SK-N-SH (cell line): ENCODE data around the gene TMEM54. TPM values are rescaled to one million over a fixed set of nuclear protein-coding genes. Genes with fewer than 3 reads are reported as not detected.

Source experiments
- CTCF ChIA-PET: fragments of 300-600, 350-600 bp; formaldehyde crosslinking; extraction: SDS; loops from one replicate; lab custom pipeline; 2021; lab: Yijun Ruan, JAX
- POLR2A ChIA-PET: fragments of 350-600 bp; sonication (Branson Sonifier 250); formaldehyde crosslinking; extraction: SDS; loops from one replicate; lab custom pipeline; 2020; ENCODE audit warnings: antibody characterized with exemption, inconsistent platforms; lab: Yijun Ruan, JAX
- DNase-seq: peaks from one replicate; pipeline ENCODE4 v3.0.0; 2012
- H2AFZ ChIP-seq: fragments of 200-600 bp; sonication (generic); 2 replicates; pipeline ENCODE4 v1.8.1; 2016; ENCODE audit warnings: antibody characterized with exemption, mild to moderate bottlenecking, low read depth
- H3F3A ChIP-seq: fragments of 200-600 bp; sonication (generic); replicated peaks from 2 replicates; pipeline ENCODE3; 2016; ENCODE audit warnings: antibody characterized with exemption, mild to moderate bottlenecking; ENCODE audit not compliant: insufficient read depth
- H3K27ac ChIP-seq, 2 experiments: fragments of 200-500 bp in 1 of 2; fragments of 200-600 bp in 1 of 2; sonication (Bioruptor generic) in 1 of 2; sonication (generic), shearing (Covaris generic) in 1 of 2; 2 replicates each; pipeline versions ENCODE4 v1.5.1 to v1.6.1; 2014 to 2016; ENCODE audit warnings: low read depth in 2 of 2, inconsistent platforms in 1 of 2, low read length in 1 of 2, mild to moderate bottlenecking in 1 of 2, mixed read lengths in 1 of 2
- H3K27me3 ChIP-seq: fragments of 200-600 bp; sonication (generic), shearing (Covaris generic); 2 replicates; pipeline ENCODE4 v1.6.1; 2016; ENCODE audit warnings: mixed run types; ENCODE audit not compliant: insufficient read depth
- H3K36me3 ChIP-seq, 2 experiments: fragments of 200-500 bp in 1 of 2; fragments of 200-600 bp in 1 of 2; sonication (Bioruptor generic) in 1 of 2; sonication (generic) in 1 of 2; replicated peaks in 1 of 2; 2 replicates each; pipeline versions ENCODE3 to v1.5.1; 2014 to 2016; ENCODE audit warnings: low read length in 1 of 2, mild to moderate bottlenecking in 1 of 2; ENCODE audit not compliant: insufficient read depth in 2 of 2, control insufficient read depth in 1 of 2
- H3K4me1 ChIP-seq, 2 experiments: fragments of 200-500 bp in 1 of 2; fragments of 200-600 bp in 1 of 2; sonication (Bioruptor generic) in 1 of 2; sonication (generic), shearing (Covaris generic) in 1 of 2; 2 replicates each; pipeline versions ENCODE4 v1.5.1 to v1.6.1; 2014 to 2016; ENCODE audit warnings: low read depth in 1 of 2, low read length in 1 of 2, mixed run types in 1 of 2; ENCODE audit not compliant: insufficient read depth in 2 of 2, control insufficient read depth in 1 of 2
- H3K4me2 ChIP-seq: fragments of 200-600 bp; sonication (generic), shearing (Covaris generic); 2 replicates; pipeline ENCODE4 v1.6.1; 2017; ENCODE audit warnings: mixed run types
- H3K4me3 ChIP-seq, 2 experiments: fragments of 200-500 bp in 1 of 2; fragments of 200-600 bp in 1 of 2; sonication (Bioruptor generic) in 1 of 2; sonication (generic), shearing (Covaris generic) in 1 of 2; 2 replicates each; pipeline versions ENCODE4 v1.5.1 to v1.8.1; 2014 to 2016; ENCODE audit warnings: low read depth in 2 of 2, inconsistent platforms in 1 of 2, low read length in 1 of 2, mild to moderate bottlenecking in 1 of 2, mixed read lengths in 1 of 2, moderate library complexity in 1 of 2
- H3K79me2 ChIP-seq: fragments of 200-600 bp; sonication (generic); 2 replicates; pipeline ENCODE4 v1.8.1; 2017; ENCODE audit warnings: mild to moderate bottlenecking; ENCODE audit not compliant: insufficient read depth
- H3K9ac ChIP-seq: fragments of 200-600 bp; sonication (generic); 2 replicates; pipeline ENCODE4 v1.6.1; 2017; ENCODE audit warnings: mixed run types
- H3K9me2 ChIP-seq: fragments of 200-600 bp; sonication (generic); 2 replicates; pipeline ENCODE4 v1.6.1; 2017; ENCODE audit warnings: mixed run types
- H3K9me3 ChIP-seq: fragments of 200-600 bp; sonication (generic); 2 replicates; pipeline ENCODE4 v1.6.1; 2017; ENCODE audit warnings: mixed run types, mild to moderate bottlenecking, moderate library complexity
- H4K20me1 ChIP-seq: fragments of 200-600 bp; sonication (generic); 2 replicates; pipeline ENCODE4 v1.6.1; 2017; ENCODE audit warnings: mild to moderate bottlenecking, mixed run types; ENCODE audit not compliant: insufficient read depth
- ELF1 ChIP-seq: IDR thresholded peaks from 2 replicates; pipeline ENCODE4 v1.4.0; 2012
- EZH2phosphoT487 ChIP-seq: fragments of 200-600 bp; sonication (generic); IDR thresholded peaks from 2 replicates; pipeline ENCODE4 v1.6.1; 2017; ENCODE audit warnings: low read depth, mixed run types, mild to moderate bottlenecking, antibody characterized with exemption, moderate library complexity, borderline replicate concordance
- FOXM1 ChIP-seq: IDR thresholded peaks from 2 replicates; pipeline ENCODE4 v1.4.0; 2012; ENCODE audit warnings: low read depth, mild to moderate bottlenecking
- MEF2A ChIP-seq: IDR thresholded peaks from 2 replicates; pipeline ENCODE4 v1.4.0; 2012; ENCODE audit warnings: low read depth, borderline replicate concordance
- MXI1 ChIP-seq: IDR thresholded peaks from 2 replicates; pipeline ENCODE4 v1.6.1; 2012; ENCODE audit warnings: mild to moderate bottlenecking, low read depth, low read length, improper control_type of control experiment
- NFIC ChIP-seq: IDR thresholded peaks from 2 replicates; pipeline ENCODE4 v1.4.0; 2012; ENCODE audit warnings: borderline replicate concordance
- RCOR1 ChIP-seq: fragments of 150-350 bp; IDR thresholded peaks from 2 replicates; pipeline ENCODE4 v1.6.1; 2017; ENCODE audit warnings: antibody characterized with exemption, low read length
- RXRA ChIP-seq: IDR thresholded peaks from 2 replicates; pipeline ENCODE4 v1.4.0; 2012; ENCODE audit warnings: low read depth, mild to moderate bottlenecking, borderline replicate concordance
- SIN3A ChIP-seq: IDR thresholded peaks from 2 replicates; pipeline ENCODE4 v1.6.1; 2012; ENCODE audit warnings: low read depth, mild to moderate bottlenecking, low read length, moderate library complexity, borderline replicate concordance
- SMC3 ChIP-seq: IDR thresholded peaks from 2 replicates; pipeline ENCODE4 v1.6.1; 2012; ENCODE audit warnings: low read depth, low read length, improper control_type of control experiment
- TCF12 ChIP-seq: IDR thresholded peaks from 2 replicates; pipeline ENCODE4 v1.4.0; 2012
- YY1 ChIP-seq: IDR thresholded peaks from 2 replicates; pipeline ENCODE4 v1.4.0; 2012; ENCODE audit warnings: low read depth, mild to moderate bottlenecking
- WGBS: methylation state at CpG from one replicate; pipeline ENCODE4 v1.1.6; 2017; ENCODE audit warnings: low lambda C conversion rate; 5-methylcytosine and 5-hydroxymethylcytosine counted together
- polyA plus RNA-seq, 3 experiments: library from polyadenylated mRNA; depleted of rRNA; stranded (reverse); fragments of >200 nt; gene quantifications; 2 replicates each; pipeline ENCODE4 v1.2.3, GENCODE V29; 2012
- TF ChIP-seq, protein P1 (sequence below): fragments of 200-600 bp; sonication (generic); IDR thresholded peaks from 2 replicates; pipeline ENCODE4 v1.6.1; 2017; ENCODE audit warnings: antibody characterized with exemption, mild to moderate bottlenecking, moderate library complexity
- TF ChIP-seq, protein P2 (sequence below): IDR thresholded peaks from 2 replicates; pipeline ENCODE4 v1.4.0; 2012; ENCODE audit warnings: low read depth, borderline replicate concordance
- TF ChIP-seq, protein P3 (sequence below): IDR thresholded peaks from 2 replicates; pipeline ENCODE4 v1.4.0; 2012; ENCODE audit warnings: low read depth

The TMEM54 gene
- polyA plus RNA-seq, 1 of the 3 experiments (the other 2 are of a cell fraction), result 66.6 TPM

DNA sequence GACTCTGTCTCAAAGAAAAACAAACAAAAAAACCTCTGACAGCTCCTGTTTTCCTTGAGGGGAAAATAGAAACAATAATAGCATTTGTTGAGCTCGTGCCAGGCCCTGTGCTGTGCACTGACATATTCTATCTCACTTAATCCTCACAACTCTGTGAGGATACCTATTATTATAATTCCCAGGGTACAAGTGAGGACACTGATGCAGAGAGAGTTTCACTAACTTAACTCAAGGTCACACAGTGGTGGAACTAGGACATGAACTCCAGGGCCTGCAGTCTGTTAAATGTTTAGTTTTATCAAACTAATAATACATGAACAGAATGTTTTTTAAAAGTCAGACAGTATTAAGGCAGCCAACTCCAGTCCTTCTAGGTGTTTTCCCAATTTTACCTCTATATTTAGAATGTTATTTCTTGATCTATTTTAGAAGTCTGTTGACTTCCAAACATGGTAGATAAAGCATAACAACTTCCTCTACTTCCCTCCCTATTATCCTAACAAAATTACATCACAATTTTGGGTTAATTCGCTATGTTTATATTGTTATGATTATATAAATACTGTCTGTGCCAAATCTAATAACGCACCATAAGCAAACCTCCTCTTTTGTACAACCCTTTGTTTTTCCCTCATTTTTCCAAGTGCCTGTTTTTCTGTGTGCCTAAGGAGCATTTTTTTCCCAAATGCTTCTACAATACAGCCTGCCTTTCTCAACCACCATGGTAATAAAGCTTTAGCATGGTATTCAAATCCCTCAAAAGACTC is 35.4 kb downstream of the TMEM54 start:
- Histone ChIP-seq H3K4me2 (no peak overlapping the region), H3K36me3 (peaks cover 0 to 16% of the 10 kb centered on the region in 2 experiments), H3K27ac (no peak overlapping the region), H3K4me1 (peaks cover 0 to 5% of the 10 kb centered on the region in 2 experiments; a peak in 1 of 4 replicates), H3K79me2 (no peaks in the 10 kb centered on the region), H2AFZ (no peak overlapping the region), H3K9me2 (no peaks in the 10 kb centered on the region), H4K20me1 (no peaks in the 10 kb centered on the region), H3F3A (no peaks in the 10 kb centered on the region), H3K4me3 (no peak overlapping the region), H3K27me3 (no peaks in the 10 kb centered on the region), H3K9me3 (no peaks in the 10 kb centered on the region), H3K9ac (no peak overlapping the region)
- TF ChIP-seq TCF12 (no peak), EZH2phosphoT487 (no peak), FOXM1 (no peak), RXRA (no peak), SMC3 (no peak), MXI1 (no peak), MEF2A (no peak), ELF1 (no peak), RCOR1 (no peak), SIN3A (no peak), YY1 (no peak), NFIC (no peak)
- TF ChIP-seq, protein P1, sequence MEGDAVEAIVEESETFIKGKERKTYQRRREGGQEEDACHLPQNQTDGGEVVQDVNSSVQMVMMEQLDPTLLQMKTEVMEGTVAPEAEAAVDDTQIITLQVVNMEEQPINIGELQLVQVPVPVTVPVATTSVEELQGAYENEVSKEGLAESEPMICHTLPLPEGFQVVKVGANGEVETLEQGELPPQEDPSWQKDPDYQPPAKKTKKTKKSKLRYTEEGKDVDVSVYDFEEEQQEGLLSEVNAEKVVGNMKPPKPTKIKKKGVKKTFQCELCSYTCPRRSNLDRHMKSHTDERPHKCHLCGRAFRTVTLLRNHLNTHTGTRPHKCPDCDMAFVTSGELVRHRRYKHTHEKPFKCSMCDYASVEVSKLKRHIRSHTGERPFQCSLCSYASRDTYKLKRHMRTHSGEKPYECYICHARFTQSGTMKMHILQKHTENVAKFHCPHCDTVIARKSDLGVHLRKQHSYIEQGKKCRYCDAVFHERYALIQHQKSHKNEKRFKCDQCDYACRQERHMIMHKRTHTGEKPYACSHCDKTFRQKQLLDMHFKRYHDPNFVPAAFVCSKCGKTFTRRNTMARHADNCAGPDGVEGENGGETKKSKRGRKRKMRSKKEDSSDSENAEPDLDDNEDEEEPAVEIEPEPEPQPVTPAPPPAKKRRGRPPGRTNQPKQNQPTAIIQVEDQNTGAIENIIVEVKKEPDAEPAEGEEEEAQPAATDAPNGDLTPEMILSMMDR, result no peak
- TF ChIP-seq, protein P2, sequence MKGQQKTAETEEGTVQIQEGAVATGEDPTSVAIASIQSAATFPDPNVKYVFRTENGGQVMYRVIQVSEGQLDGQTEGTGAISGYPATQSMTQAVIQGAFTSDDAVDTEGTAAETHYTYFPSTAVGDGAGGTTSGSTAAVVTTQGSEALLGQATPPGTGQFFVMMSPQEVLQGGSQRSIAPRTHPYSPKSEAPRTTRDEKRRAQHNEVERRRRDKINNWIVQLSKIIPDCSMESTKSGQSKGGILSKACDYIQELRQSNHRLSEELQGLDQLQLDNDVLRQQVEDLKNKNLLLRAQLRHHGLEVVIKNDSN, result no peak
- TF ChIP-seq, protein P3, sequence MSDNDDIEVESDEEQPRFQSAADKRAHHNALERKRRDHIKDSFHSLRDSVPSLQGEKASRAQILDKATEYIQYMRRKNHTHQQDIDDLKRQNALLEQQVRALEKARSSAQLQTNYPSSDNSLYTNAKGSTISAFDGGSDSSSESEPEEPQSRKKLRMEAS, result no peak
- 61% methylated on average over 3 of the region's 3 CpGs for WGBS
- CTCF ChIA-PET, result interaction anchor here (1.1 to 1.7 kb wide), 3 partner anchors 11 to 221 kb away, joined by 3 to 4 read pairs (median 4); no protein-coding TSS in a partner anchor
- POLR2A ChIA-PET, result no interaction called here
- DNase-seq, result no peak
